ENCODE results near the gene ARID3A. TPM values are rescaled to one million over a fixed set of nuclear protein-coding genes. Genes with fewer than 3 reads are reported as not detected.

ARID3A gene
- total RNA-seq, 1 experiment from 2014 or later, result 28.9 TPM

DNA sequence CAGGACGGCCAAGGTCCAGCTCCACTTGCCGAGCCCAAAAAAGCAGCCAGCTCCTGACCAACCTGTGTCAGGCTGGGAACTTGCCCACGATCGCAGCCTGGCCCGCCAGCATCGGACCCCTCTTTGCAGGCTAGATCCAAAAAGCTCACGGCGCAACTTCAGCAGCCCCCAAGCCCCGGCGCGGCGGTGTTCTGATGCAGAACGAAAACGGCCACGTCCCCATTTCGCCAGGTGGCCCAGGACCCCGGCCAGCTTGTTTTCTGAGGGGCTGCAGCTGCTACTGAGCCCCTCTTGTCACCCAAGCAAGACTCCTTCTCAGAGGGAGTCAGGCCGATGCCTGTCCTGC lies 93.8 kb downstream of the ARID3A start:
- no peak for TF ChIP-seq SIN3A (IDR thresholded peaks at IDR 0.05; ENCODE audit: borderline replicate concordance, insufficient read depth, low read depth, low read length)
- no peak for TF ChIP-seq TCF7L2 (IDR thresholded peaks at IDR 0.05; ENCODE audit: low read depth, low read length)
- TF ChIP-seq POLR2AphosphoS5 (IDR thresholded peaks at IDR 0.05; ENCODE audit: low read depth, low read length), result no peak
- TF ChIP-seq, protein P1, sequence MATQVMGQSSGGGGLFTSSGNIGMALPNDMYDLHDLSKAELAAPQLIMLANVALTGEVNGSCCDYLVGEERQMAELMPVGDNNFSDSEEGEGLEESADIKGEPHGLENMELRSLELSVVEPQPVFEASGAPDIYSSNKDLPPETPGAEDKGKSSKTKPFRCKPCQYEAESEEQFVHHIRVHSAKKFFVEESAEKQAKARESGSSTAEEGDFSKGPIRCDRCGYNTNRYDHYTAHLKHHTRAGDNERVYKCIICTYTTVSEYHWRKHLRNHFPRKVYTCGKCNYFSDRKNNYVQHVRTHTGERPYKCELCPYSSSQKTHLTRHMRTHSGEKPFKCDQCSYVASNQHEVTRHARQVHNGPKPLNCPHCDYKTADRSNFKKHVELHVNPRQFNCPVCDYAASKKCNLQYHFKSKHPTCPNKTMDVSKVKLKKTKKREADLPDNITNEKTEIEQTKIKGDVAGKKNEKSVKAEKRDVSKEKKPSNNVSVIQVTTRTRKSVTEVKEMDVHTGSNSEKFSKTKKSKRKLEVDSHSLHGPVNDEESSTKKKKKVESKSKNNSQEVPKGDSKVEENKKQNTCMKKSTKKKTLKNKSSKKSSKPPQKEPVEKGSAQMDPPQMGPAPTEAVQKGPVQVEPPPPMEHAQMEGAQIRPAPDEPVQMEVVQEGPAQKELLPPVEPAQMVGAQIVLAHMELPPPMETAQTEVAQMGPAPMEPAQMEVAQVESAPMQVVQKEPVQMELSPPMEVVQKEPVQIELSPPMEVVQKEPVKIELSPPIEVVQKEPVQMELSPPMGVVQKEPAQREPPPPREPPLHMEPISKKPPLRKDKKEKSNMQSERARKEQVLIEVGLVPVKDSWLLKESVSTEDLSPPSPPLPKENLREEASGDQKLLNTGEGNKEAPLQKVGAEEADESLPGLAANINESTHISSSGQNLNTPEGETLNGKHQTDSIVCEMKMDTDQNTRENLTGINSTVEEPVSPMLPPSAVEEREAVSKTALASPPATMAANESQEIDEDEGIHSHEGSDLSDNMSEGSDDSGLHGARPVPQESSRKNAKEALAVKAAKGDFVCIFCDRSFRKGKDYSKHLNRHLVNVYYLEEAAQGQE (IDR thresholded peaks at IDR 0.05; ENCODE audit: insufficient read depth in 1 of 2, low read depth in 2 of 2, low read length in 1 of 2), result no peak
- TF ChIP-seq, protein P2, sequence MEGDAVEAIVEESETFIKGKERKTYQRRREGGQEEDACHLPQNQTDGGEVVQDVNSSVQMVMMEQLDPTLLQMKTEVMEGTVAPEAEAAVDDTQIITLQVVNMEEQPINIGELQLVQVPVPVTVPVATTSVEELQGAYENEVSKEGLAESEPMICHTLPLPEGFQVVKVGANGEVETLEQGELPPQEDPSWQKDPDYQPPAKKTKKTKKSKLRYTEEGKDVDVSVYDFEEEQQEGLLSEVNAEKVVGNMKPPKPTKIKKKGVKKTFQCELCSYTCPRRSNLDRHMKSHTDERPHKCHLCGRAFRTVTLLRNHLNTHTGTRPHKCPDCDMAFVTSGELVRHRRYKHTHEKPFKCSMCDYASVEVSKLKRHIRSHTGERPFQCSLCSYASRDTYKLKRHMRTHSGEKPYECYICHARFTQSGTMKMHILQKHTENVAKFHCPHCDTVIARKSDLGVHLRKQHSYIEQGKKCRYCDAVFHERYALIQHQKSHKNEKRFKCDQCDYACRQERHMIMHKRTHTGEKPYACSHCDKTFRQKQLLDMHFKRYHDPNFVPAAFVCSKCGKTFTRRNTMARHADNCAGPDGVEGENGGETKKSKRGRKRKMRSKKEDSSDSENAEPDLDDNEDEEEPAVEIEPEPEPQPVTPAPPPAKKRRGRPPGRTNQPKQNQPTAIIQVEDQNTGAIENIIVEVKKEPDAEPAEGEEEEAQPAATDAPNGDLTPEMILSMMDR (IDR thresholded peaks at IDR 0.05), result no peak
- H3K36me3 ChIP-seq (ENCODE audit: control insufficient read depth, insufficient read depth, low read length), result no peaks in the 10 kb centered on the region; the same call in 1 of the 2 replicates
- in situ Hi-C loops (cut with HindIII; ENCODE audit: low pct_unique_long_range_greater_than_20kb, low sequenced_read_pairs), result no loop called here
- H3K4me3 ChIP-seq (ENCODE audit: low read depth in 2 of 2, low read length in 2 of 2), result peak overlapping the region; percentile 55 to 75
- peak overlapping the region; percentile 84 for H3K27ac ChIP-seq (ENCODE audit: low read length)
- intact Hi-C loops (cut with micrococcal nuclease; ENCODE audit: unreplicated experiment), result no loop called here
- H3K4me1 ChIP-seq (ENCODE audit: control insufficient read depth, insufficient read depth, low read length), result peaks cover 20% of the 10 kb centered on the region
- no TSS peak for BruUV-seq (replicated peaks)
- CTCF ChIA-PET, result interaction anchor here (0.6 to 0.7 kb wide), 2 partner anchors 14 to 86 kb away, joined by 3 read pairs; no protein-coding TSS in a partner anchor
- H3K27me3 ChIP-seq (ENCODE audit: control insufficient read depth, insufficient read depth, low read length), result no peaks in the 10 kb centered on the region
- DNase-seq (ENCODE audit: low read depth, low spot score) (no peak), ATAC-seq (no peak)
- POLR2A ChIA-PET, result interaction anchor here (0.7 to 1.0 kb wide), 3 partner anchors 35 to 221 kb away, joined by 3 to 7 read pairs (median 3); no protein-coding TSS in a partner anchor
- no peaks in the 10 kb centered on the region for H3K9me3 ChIP-seq (ENCODE audit: control insufficient read depth, insufficient read depth, low read depth, low read length)

DNA sequence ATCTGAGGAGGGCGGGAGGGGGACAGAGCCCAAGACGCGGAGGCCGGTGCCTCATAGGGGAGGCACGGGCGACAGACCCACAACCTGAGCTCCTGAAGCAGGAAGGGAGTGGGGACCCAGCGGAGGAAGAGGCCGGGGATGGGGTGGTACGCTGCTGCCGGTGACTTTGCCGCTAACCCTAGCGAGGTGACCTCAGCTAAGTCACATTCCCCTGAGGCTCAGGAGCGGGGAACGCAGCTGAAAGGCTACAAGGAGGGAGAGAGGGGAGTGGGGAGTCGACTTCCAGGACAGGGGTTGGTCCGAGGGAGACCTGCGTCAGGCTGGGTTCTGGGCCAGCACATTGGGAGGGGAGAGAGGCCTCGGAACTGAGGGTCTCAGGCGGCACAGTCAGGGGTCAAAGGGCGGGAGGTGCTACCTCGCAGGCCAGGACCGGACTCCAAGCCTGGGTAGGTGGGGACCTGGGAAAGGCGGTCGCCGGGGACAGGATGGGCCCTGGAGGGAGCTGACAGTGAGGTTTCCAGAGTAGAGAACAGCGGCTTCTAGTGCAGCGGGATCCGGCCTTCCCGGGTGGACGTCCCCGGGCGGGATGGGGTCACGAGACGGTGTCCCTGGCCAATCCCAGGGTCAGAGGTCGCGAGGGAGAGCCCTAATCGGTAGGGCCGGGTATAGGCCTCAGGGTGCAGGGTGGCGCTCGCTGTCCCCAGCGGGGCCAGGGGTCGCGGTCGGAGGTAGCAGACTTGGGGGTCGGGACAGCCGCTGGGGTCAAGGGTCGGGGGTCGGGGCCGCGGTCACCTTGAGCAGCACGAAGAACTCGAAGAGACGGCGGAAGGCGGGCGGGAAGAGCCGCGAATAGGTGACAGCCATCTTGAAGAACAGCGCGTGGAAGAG lies 94.4 kb downstream of the ARID3A start:
- Histone ChIP-seq H3K4me3 (ENCODE audit: low read depth in 2 of 2, low read length in 2 of 2) (peak overlapping the region; percentile 55 to 75), H3K4me1 (ENCODE audit: control insufficient read depth, insufficient read depth, low read length) (peaks cover 20% of the 10 kb centered on the region), H3K36me3 (ENCODE audit: control insufficient read depth, insufficient read depth, low read length) (no peaks in the 10 kb centered on the region; the same call in 1 of the 2 replicates), H3K27ac (ENCODE audit: low read length) (peak overlapping the region; percentile 84), H3K27me3 (ENCODE audit: control insufficient read depth, insufficient read depth, low read length) (no peaks in the 10 kb centered on the region), H3K9me3 (ENCODE audit: control insufficient read depth, insufficient read depth, low read depth, low read length) (no peaks in the 10 kb centered on the region)
- in situ Hi-C loops (cut with HindIII; ENCODE audit: low pct_unique_long_range_greater_than_20kb, low sequenced_read_pairs), result no loop called here
- BruUV-seq (replicated peaks), result no TSS peak
- intact Hi-C loops (cut with micrococcal nuclease; ENCODE audit: unreplicated experiment), result no loop called here
- CTCF ChIA-PET, result interaction anchor here (0.6 kb wide), 1 partner anchor 86 kb away, joined by 3 read pairs; no protein-coding TSS in a partner anchor
- no peak for TF ChIP-seq TCF7L2 (IDR thresholded peaks at IDR 0.05; ENCODE audit: low read depth, low read length)
- TF ChIP-seq POLR2AphosphoS5 (IDR thresholded peaks at IDR 0.05; ENCODE audit: low read depth, low read length), result no peak
- TF ChIP-seq SIN3A (IDR thresholded peaks at IDR 0.05; ENCODE audit: borderline replicate concordance, insufficient read depth, low read depth, low read length), result no peak
- TF ChIP-seq, protein P2 (IDR thresholded peaks at IDR 0.05), result no peak
- TF ChIP-seq, protein P1 (IDR thresholded peaks at IDR 0.05; ENCODE audit: insufficient read depth in 1 of 2, low read depth in 2 of 2, low read length in 1 of 2), result no peak
- DNase-seq (ENCODE audit: low read depth, low spot score) (no peak), ATAC-seq (no peak)
- POLR2A ChIA-PET, result interaction anchor here (1.0 kb wide), 1 partner anchor 35 kb away, joined by 3 read pairs; no protein-coding TSS in a partner anchor

All from Panc1 (cell line).